Loucy (cell line): ENCODE data around the gene DRAXIN.
"Not testable (repeated sequence)": the region's sequence is repeated elsewhere in the genome, so short reads cannot be mapped to it uniquely, and the experiment has no call there.

Experiments used
- H2AFZ ChIP-seq: fragments of 200-600 bp; sonication (generic); 2 replicates; pipeline ENCODE4 v1.6.0; 2016; ENCODE audit warnings: antibody characterized with exemption, mild to moderate bottlenecking, low read length, moderate library complexity
- H3F3A ChIP-seq: fragments of 200-600 bp; 2 replicates; pipeline ENCODE4 v1.6.0; 2016; ENCODE audit warnings: antibody characterized with exemption, low read depth, mild to moderate bottlenecking
- H3K27me3 ChIP-seq: fragments of 200-600 bp; sonication (generic); 2 replicates; pipeline ENCODE4 v1.6.1; 2014; ENCODE audit warnings: low read length, mild to moderate bottlenecking; ENCODE audit not compliant: insufficient read depth, poor library complexity, severe bottlenecking
- H3K36me3 ChIP-seq: fragments of 200-600 bp; sonication (generic); 2 replicates; pipeline ENCODE4 v1.6.1; 2016; ENCODE audit warnings: low read length; ENCODE audit not compliant: insufficient read depth
- H3K4me1 ChIP-seq: fragments of 200-600 bp; sonication (generic); 2 replicates; pipeline ENCODE4 v1.5.1; 2014; ENCODE audit warnings: low read length, mild to moderate bottlenecking; ENCODE audit not compliant: insufficient read depth, poor library complexity, severe bottlenecking
- H3K4me2 ChIP-seq: fragments of 200-600 bp; sonication (generic); 2 replicates; pipeline ENCODE4 v1.6.0; 2014; ENCODE audit warnings: antibody characterized with exemption, low read length, low read depth, mild to moderate bottlenecking; ENCODE audit not compliant: poor library complexity, severe bottlenecking
- H3K4me3 ChIP-seq: fragments of 200-600 bp; sonication (generic); 2 replicates; pipeline ENCODE4 v1.5.1; 2014; ENCODE audit warnings: low read length, mild to moderate bottlenecking, mixed read lengths; ENCODE audit not compliant: poor library complexity, severe bottlenecking
- H3K79me2 ChIP-seq: fragments of 200-600 bp; sonication (generic); 2 replicates; pipeline ENCODE4 v1.6.1; 2014; ENCODE audit warnings: low read length; ENCODE audit not compliant: insufficient read depth
- H3K9ac ChIP-seq: fragments of 200-600 bp; sonication (generic); 2 replicates; pipeline ENCODE4 v1.6.0; 2014; ENCODE audit warnings: mild to moderate bottlenecking, low read depth, low read length, moderate library complexity; ENCODE audit not compliant: poor library complexity, severe bottlenecking
- H3K9me2 ChIP-seq: fragments of 200-600 bp; sonication (generic); replicated peaks from 2 replicates; pipeline ENCODE4 v1.6.1; 2016; ENCODE audit warnings: low read depth, low read length, mixed read lengths
- H3K9me3 ChIP-seq: fragments of 200-600 bp; sonication (generic); 2 replicates; pipeline ENCODE4 v1.6.1; 2014; ENCODE audit warnings: mild to moderate bottlenecking, antibody characterized with exemption, low read length, low read depth; ENCODE audit not compliant: insufficient read depth
- H4K20me1 ChIP-seq: fragments of 200-600 bp; sonication (generic); 2 replicates; pipeline ENCODE4 v1.6.0; 2014; ENCODE audit warnings: antibody characterized with exemption, low read length, mild to moderate bottlenecking; ENCODE audit not compliant: insufficient read depth, poor library complexity, severe bottlenecking
- CTCF ChIP-seq: fragments of 200-600 bp; sonication (generic); conservative IDR thresholded peaks from 2 replicates; pipeline ENCODE4 v1.5.1; 2014; ENCODE audit warnings: mild to moderate bottlenecking, antibody characterized with exemption, low read length
- EZH2phosphoT487 ChIP-seq: fragments of 200-600 bp; IDR thresholded peaks from 2 replicates; pipeline ENCODE4 v1.6.1; 2018; ENCODE audit warnings: antibody characterized with exemption, mild to moderate bottlenecking, moderate library complexity, borderline replicate concordance

The DRAXIN gene

GRCh38 chr1:11691302-11691914 is at the start of gene DRAXIN:
TSS of gene DRAXIN (plus strand) at chr1:11691710. CDS start at chr1:11706259, 14,549 bp downstream.
- Histone ChIP-seq H3K9ac (peak within 1 kb of the TSS; percentile 97), H3K9me3 (no peaks in the 10 kb centered on the region), H3K4me1 (peaks cover 52% of the 10 kb centered on the region), H3K36me3 (no peaks in the 10 kb centered on the region), H2AFZ (peak within 1 kb of the TSS; percentile 69), H3K4me3 (peak within 1 kb of the TSS; percentile 77), H3F3A (no peaks in the 10 kb centered on the region; the same call in 1 of the 2 replicates), H3K27me3 (no peaks in the 10 kb centered on the region), H3K79me2 (peaks cover 72% of the 10 kb centered on the region), H4K20me1 (no peaks in the 10 kb centered on the region), H3K4me2 (peak within 1 kb of the TSS; percentile 79), H3K9me2 (no peaks in the 10 kb centered on the region)
- TF ChIP-seq CTCF = no peak
- no peak for TF ChIP-seq EZH2phosphoT487

GRCh38 chr1:11641776-11642305 is 49.7 kb upstream of the DRAXIN start:
- no peaks in the 10 kb centered on the region for H3K27me3 ChIP-seq
- TF ChIP-seq EZH2phosphoT487 (no peak), CTCF (no peak)
- H3K4me1 ChIP-seq = no peaks in the 10 kb centered on the region
- H3K9me3 ChIP-seq = no peaks in the 10 kb centered on the region
- no peaks in the 10 kb centered on the region for H3K9me2 ChIP-seq
- H3K4me2 ChIP-seq = no peak overlapping the region
- no peaks in the 10 kb centered on the region for H3F3A ChIP-seq
- H4K20me1 ChIP-seq = no peaks in the 10 kb centered on the region
- no peak overlapping the region for H2AFZ ChIP-seq
- H3K36me3 ChIP-seq = no peaks in the 10 kb centered on the region
- H3K79me2 ChIP-seq = no peaks in the 10 kb centered on the region
- H3K9ac ChIP-seq = no peak overlapping the region
- no peak overlapping the region for H3K4me3 ChIP-seq

GRCh38 chr1:11642418-11643017 is 49.0 kb upstream of the DRAXIN start:
- H3K9me3 ChIP-seq, H3K27me3 ChIP-seq, H3K4me1 ChIP-seq, H3K4me2 ChIP-seq, H2AFZ ChIP-seq, H3K4me3 ChIP-seq, H3F3A ChIP-seq, H3K9ac ChIP-seq, H4K20me1 ChIP-seq, H3K79me2 ChIP-seq, H3K9me2 ChIP-seq, H3K36me3 ChIP-seq: not testable (repeated sequence)
- peak; percentile 98 for TF ChIP-seq CTCF
